GM12874 (cell line): ENCODE results near the gene RPRML.

Experiments used
- CTCF ChIP-seq: IDR thresholded peaks from 2 replicates; pipeline ENCODE4 v1.5.1; 2011; ENCODE audit warnings: low read depth, mild to moderate bottlenecking, control low read depth, low read length, moderate library complexity; ENCODE audit not compliant: insufficient read depth

RPRML gene

DNA sequence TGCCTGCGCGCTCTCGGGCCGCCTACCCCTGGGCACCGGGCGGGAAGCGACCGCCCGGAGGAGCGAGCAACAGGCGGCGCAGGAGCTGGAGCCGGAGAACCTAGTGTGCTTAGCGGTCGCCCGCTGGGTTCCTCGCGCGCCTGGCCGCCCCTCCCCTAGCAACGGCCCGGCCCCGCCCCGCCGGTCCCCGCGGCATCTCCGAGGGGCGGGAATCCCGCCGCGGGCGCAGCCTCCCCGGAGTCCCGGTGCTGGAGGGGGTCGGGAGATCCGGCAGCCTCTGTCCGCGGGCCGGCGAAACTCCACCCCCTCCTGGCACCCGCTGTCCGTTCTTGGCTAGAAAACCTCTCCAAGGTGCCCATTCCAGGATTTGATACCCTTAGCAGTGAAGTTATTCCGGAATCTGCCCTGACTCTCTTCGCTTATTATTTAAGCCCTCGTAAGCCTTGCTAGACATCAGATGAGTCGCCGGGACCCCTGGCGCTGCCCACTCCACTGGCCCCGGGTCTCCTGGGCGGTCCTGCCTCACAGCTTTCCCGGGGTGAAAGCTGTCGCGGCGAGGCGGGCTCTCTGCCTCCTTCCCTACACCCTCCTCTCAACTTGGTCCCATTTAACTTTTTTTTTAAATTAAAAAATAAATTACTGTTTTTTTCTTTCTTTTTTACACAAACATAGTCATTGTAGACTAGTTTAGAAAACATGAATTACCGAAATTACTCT lies at the start of gene RPRML:
RPRML (minus strand) TSS at position 107 of the 717 bp plus-strand sequence. CDS start 246 bp downstream, outside the sequence.
- TF ChIP-seq CTCF = no peak

GRCh38 chr17:47013341-47013740 lies 34.3 kb upstream of the RPRML start:
- no peak for TF ChIP-seq CTCF

DNA sequence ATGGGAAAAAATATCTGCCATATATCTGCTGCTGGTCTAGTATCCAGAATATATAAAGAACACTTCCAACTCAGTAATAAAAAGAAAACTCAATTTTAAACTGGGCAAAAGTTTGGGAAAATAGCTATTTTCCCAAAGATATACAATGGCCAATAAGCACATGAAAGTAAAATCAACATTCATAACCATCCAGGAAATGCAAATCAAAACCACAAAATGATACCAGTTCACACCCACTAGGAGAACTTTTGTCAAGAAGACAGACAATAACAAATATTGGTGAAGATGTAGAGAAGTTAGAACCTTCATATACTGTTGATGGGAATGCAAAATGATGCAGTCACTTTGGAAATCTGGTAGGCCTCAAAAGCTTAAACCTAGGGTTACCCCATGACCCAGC lies 33.4 kb upstream of the RPRML start:
- no peak for TF ChIP-seq CTCF

GRCh38 chr17:47009759-47010594 lies 30.9 kb upstream of the RPRML start:
- no peak for TF ChIP-seq CTCF

GRCh38 chr17:47004906-47005305 lies 25.9 kb upstream of the RPRML start:
- TF ChIP-seq CTCF = no peak

- TF ChIP-seq CTCF = no peak
Measured at GRCh38 chr17:46995841-46996571, 17.0 kb upstream of the RPRML start.

DNA sequence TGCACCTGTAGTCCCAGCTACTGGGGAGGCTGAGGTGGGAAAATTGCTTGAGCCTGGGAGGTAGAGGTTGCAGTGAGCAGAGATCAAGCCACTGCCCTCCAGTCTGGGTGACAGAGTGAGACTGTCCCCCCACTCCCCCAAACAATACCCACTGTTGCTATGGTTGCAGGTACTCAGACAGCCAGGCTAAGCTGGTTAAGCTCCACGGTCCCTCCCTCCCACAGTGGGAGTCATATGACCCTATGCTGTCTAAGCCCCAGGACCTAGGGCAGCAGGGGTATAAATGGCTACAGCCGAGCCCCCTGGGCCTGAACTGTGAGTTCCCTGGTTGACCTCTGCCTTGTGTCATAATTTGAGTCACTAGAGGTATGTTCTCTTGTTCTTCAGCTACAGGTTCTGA lies 15.9 kb upstream of the RPRML start:
- no peak for TF ChIP-seq CTCF
